HEK293T (cell line): ENCODE results near the gene DCP1A.
"Not testable (repeated sequence)": the region's sequence is repeated elsewhere in the genome, so short reads cannot be mapped to it uniquely, and the experiment has no call there.

ENCODE experiments used
- FOXM1 ChIP-seq: fragments of 450-650 bp; IDR thresholded peaks from 2 replicates; pipeline ENCODE4 v1.6.1; 2017; ENCODE audit warnings: mild to moderate bottlenecking, borderline replicate concordance
- HDGF ChIP-seq: fragments of 450-650 bp; IDR thresholded peaks from 2 replicates; pipeline ENCODE4 v1.6.1; 2017; ENCODE audit warnings: antibody characterized with exemption, borderline replicate concordance
- NFRKB ChIP-seq: fragments of 450-650 bp; IDR thresholded peaks from 2 replicates; pipeline ENCODE4 v1.6.1; 2016; ENCODE audit warnings: mild to moderate bottlenecking, moderate library complexity
- SP1 ChIP-seq: fragments of 450-650 bp; IDR thresholded peaks from 2 replicates; pipeline ENCODE4 v1.6.1; 2017
- SUZ12 ChIP-seq: fragments of 450-650 bp; IDR thresholded peaks from 2 replicates; pipeline ENCODE4 v1.6.1; 2016; ENCODE audit warnings: mild to moderate bottlenecking

- not testable (repeated sequence) for TF ChIP-seq FOXM1, HDGF, SUZ12, SP1, NFRKB
Observed at GRCh38 chr3:53269193-53269592, 78.2 kb downstream of the DCP1A start.
